Mesothelial cell of epicardium (in vitro differentiated cells): ENCODE results near the gene TMEM178A. TPM values are rescaled to one million over a fixed set of nuclear protein-coding genes. Genes with fewer than 3 reads are reported as not detected.

Experiments
- DNase-seq, 2 experiments: peaks; one replicate each; pipeline ENCODE4 v3.0.0; 2021; ENCODE audit warnings: low spot score in 2 of 2; ENCODE audit not compliant: unreplicated experiment in 2 of 2
- H3K27ac Mint-ChIP-seq: 2 replicates; pipeline ENCODE4 v1.8.0; 2021; ENCODE audit warnings: mixed read lengths
- H3K27me3 Mint-ChIP-seq: 2 replicates; pipeline ENCODE4 v1.8.0; 2021; ENCODE audit warnings: low read depth, mixed read lengths
- H3K36me3 Mint-ChIP-seq: 2 replicates; pipeline ENCODE4 v1.8.0; 2021; ENCODE audit warnings: mixed read lengths
- H3K4me1 Mint-ChIP-seq: 2 replicates; pipeline ENCODE4 v1.8.0; 2021; ENCODE audit warnings: mixed read lengths
- H3K4me3 Mint-ChIP-seq: 2 replicates; pipeline ENCODE4 v1.8.0; 2021; ENCODE audit warnings: mild to moderate bottlenecking, moderate library complexity, mixed read lengths
- H3K9me3 Mint-ChIP-seq: 2 replicates; pipeline ENCODE4 v1.8.0; 2021; ENCODE audit warnings: mixed read lengths
- total RNA-seq: library from RNA; stranded (reverse); gene quantifications from 3 replicates; pipeline ENCODE4 v1.2.1, GENCODE V29; 2021
- TF ChIP-seq, protein P1 (sequence below): fragments of 200-600 bp; sonication (generic); IDR thresholded peaks from one replicate; pipeline ENCODE4 v1.5.0; 2021; ENCODE audit warnings: antibody characterized with exemption; ENCODE audit not compliant: unreplicated experiment

Gene TMEM178A
- total RNA-seq, 1 donor from 2014 or later: 13.1 TPM

DNA sequence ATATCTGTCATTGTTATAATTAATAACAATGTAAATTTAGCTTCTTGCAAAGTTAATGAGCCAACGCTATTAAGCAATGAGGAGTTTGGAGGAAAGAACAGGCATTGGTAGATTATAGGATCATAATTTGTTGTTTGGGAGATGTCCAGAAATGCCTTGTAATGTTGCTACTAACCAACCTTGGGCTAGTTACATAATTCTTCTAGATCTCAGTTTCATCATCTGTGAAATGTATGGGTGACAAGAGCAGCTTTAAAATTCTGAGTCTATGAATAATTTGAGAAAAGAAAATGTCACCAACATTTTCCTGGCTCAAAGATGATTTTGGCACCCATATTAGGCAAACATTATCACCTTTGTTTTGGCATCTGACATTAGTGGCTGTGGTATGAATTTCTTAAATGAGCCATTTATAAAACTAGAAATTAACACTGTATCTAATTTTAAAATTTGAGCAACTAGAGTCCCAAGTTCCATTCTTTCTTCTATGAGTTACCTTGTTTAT, 2.9 kb downstream of the TMEM178A start:
- H3K27me3 Mint-ChIP-seq: peaks cover 42% of the 10 kb centered on the region
- TF ChIP-seq, protein P1, sequence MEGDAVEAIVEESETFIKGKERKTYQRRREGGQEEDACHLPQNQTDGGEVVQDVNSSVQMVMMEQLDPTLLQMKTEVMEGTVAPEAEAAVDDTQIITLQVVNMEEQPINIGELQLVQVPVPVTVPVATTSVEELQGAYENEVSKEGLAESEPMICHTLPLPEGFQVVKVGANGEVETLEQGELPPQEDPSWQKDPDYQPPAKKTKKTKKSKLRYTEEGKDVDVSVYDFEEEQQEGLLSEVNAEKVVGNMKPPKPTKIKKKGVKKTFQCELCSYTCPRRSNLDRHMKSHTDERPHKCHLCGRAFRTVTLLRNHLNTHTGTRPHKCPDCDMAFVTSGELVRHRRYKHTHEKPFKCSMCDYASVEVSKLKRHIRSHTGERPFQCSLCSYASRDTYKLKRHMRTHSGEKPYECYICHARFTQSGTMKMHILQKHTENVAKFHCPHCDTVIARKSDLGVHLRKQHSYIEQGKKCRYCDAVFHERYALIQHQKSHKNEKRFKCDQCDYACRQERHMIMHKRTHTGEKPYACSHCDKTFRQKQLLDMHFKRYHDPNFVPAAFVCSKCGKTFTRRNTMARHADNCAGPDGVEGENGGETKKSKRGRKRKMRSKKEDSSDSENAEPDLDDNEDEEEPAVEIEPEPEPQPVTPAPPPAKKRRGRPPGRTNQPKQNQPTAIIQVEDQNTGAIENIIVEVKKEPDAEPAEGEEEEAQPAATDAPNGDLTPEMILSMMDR: no peak
- H3K4me3 Mint-ChIP-seq: no peak overlapping the region
- no peak overlapping the region for H3K27ac Mint-ChIP-seq
- H3K36me3 Mint-ChIP-seq: no peaks in the 10 kb centered on the region
- H3K4me1 Mint-ChIP-seq: peaks cover 40% of the 10 kb centered on the region
- no peak for DNase-seq
- no peaks in the 10 kb centered on the region for H3K9me3 Mint-ChIP-seq

DNA sequence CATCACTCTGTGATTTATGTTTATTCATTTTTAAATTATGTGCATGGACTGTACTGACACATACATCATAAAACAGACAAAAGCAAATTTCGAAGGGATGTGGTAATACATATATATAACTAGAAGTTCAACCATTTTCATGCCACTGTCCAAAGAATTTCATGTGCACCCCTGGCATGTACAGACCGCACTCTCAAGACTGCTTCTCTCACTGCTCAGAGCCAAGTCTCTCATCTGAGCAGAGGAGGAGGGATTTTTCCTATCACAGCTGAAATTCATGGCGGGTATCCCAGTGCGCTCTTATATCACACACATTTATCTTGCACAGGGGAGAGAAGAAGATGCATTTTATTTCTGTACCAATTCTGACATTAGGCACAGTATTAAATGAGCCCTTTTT, 5.9 kb downstream of the TMEM178A start:
- no peak overlapping the region for H3K27ac Mint-ChIP-seq
- no peaks in the 10 kb centered on the region for H3K36me3 Mint-ChIP-seq
- DNase-seq: no peak
- H3K9me3 Mint-ChIP-seq: no peaks in the 10 kb centered on the region
- TF ChIP-seq, protein P1: no peak
- H3K4me1 Mint-ChIP-seq: peaks cover 28% of the 10 kb centered on the region
- peaks cover 33% of the 10 kb centered on the region for H3K27me3 Mint-ChIP-seq
- no peak overlapping the region for H3K4me3 Mint-ChIP-seq

- Mint-ChIP-seq H3K27me3 (peaks cover 19% of the 10 kb centered on the region), H3K4me1 (peaks cover 14% of the 10 kb centered on the region), H3K9me3 (peaks cover 4% of the 10 kb centered on the region), H3K4me3 (no peak overlapping the region), H3K36me3 (peaks cover 2% of the 10 kb centered on the region), H3K27ac (no peak overlapping the region)
- TF ChIP-seq, protein P1: no peak
- DNase-seq: no peak
Measured at GRCh38 chr2:39673018-39673417, 7.3 kb downstream of the TMEM178A start.

- H3K36me3 Mint-ChIP-seq: peaks cover 4% of the 10 kb centered on the region
- no peaks in the 10 kb centered on the region for H3K27me3 Mint-ChIP-seq
Measured at GRCh38 chr2:39676342-39676741, 10.6 kb downstream of the TMEM178A start.

DNA sequence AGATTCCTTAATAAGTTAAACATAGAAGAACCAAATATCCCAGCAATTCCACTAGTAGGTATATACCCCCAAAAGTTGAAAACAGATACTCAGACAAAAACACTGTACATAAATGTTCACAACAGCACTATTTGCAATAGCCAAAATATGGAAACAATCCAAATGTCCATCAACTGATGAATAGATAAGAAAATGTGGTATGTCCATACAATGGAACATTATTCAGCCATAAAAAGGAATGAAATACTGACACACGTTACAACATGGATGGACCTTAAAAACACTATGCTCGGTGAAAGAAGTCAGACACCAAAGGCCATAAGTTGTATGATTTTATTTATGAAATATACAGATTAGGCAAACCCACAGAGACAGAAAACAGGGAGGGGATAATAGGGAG, 12.5 kb downstream of the TMEM178A start:
- peaks cover 4% of the 10 kb centered on the region for H3K36me3 Mint-ChIP-seq
- TF ChIP-seq, protein P1: no peak
- no peaks in the 10 kb centered on the region for H3K27me3 Mint-ChIP-seq
- H3K9me3 Mint-ChIP-seq: peaks cover 8% of the 10 kb centered on the region
- H3K4me1 Mint-ChIP-seq: no peaks in the 10 kb centered on the region
- no peak for DNase-seq
- no peak overlapping the region for H3K27ac Mint-ChIP-seq
- H3K4me3 Mint-ChIP-seq: no peak overlapping the region

More at GRCh38 chr2:39676342-39676741, 10.6 kb downstream of the TMEM178A start:
- no peak overlapping the region for H3K4me3 Mint-ChIP-seq
- no peak for DNase-seq
- H3K4me1 Mint-ChIP-seq: peaks cover 9% of the 10 kb centered on the region
- peaks cover 8% of the 10 kb centered on the region for H3K9me3 Mint-ChIP-seq
- H3K27ac Mint-ChIP-seq: no peak overlapping the region
- TF ChIP-seq, protein P1: no peak

GRCh38 chr2:39679805-39680204, 14.1 kb downstream of the TMEM178A start:
- H3K4me1 Mint-ChIP-seq: peaks cover 4% of the 10 kb centered on the region
- TF ChIP-seq, protein P1: no peak
- H3K36me3 Mint-ChIP-seq: peaks cover 4% of the 10 kb centered on the region
- no peak for DNase-seq
- no peak overlapping the region for H3K27ac Mint-ChIP-seq
- H3K9me3 Mint-ChIP-seq: peaks cover 8% of the 10 kb centered on the region
- no peaks in the 10 kb centered on the region for H3K27me3 Mint-ChIP-seq
- H3K4me3 Mint-ChIP-seq: no peak overlapping the region
